Activated naive CD8-positive, alpha-beta T cell treated with anti-CD3 and anti-CD28 coated beads, Interleukin-2, amount 50 U/mL, for 16 hours (primary cell): ENCODE results near the gene ERC1.

Source experiments
- DNase-seq: peaks from one replicate; pipeline ENCODE4 v3.0.0-alpha.2; 2020; ENCODE audit warnings: low read depth, low spot score

Gene ERC1

DNA sequence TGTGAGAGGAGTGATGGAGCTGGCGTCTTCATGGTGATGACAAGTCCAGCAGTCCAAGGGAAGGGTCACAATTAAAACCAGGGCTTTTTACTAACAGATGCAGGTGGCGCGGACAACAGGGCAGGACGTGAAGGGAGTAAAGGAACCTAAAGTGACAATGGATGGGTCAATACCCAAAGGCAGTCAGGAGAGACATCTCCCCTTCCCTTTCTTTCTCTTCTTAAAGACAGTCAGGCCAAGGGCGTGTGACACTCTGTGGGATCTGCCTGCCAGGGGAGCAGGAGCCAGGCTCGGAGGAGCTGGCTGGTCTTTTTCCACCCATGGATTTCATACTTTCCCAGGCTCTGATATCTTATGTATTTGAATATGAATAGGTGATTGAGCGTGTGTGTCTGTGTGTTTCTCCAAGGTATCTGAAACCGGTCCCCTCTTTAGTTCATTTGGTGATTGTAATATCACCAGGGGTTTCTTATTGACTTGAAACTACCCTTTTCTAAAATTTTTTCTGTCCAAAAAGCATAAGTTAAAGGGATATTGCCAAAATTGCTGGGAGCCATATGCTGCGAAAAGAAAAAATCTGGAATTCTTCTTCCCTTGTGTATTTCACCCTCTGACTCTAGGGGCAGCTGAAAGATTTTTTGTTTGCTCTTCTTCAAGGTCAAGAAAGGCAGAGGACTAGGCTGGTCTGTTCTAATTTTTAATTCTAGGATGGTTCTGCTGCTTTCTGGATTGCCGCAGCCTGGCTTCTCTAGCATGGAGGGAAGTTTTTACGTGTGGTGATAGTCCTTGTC is 541.5 kb downstream of the ERC1 start:
- no peak for DNase-seq

- DNase-seq, result no peak
These were observed 542.2 kb downstream of the ERC1 start for GRCh38 chr12:1533205-1533601.

- no peak for DNase-seq
These were observed 542.7 kb downstream of the ERC1 start for GRCh38 chr12:1533602-1534304.

DNA sequence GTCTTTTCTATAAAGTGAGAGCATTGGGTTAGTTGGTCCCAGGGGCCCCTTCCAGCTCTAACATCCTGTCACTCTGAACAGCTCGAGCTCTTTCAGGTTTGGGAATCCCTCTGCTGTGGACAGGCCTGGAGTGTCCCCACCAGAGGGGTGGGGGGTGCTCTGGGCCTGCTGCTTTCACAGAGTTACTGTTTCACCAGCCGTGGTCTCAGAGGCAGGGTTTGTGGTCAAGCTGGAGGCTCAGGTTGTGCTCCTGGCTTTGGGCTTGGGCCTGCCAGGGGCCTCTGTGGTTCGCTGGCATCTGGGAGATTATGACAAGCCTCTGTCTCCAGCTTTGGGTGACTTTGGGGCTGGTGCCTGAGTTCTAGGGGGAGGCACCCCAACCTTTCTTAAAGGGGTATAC is 543.7 kb downstream of the ERC1 start:
- no peak for DNase-seq

- no peak for DNase-seq
These were observed 545.8 kb downstream of the ERC1 start for GRCh38 chr12:1536817-1537216.

GRCh38 chr12:1539135-1539534 is 548.1 kb downstream of the ERC1 start:
- DNase-seq, result no peak

DNA sequence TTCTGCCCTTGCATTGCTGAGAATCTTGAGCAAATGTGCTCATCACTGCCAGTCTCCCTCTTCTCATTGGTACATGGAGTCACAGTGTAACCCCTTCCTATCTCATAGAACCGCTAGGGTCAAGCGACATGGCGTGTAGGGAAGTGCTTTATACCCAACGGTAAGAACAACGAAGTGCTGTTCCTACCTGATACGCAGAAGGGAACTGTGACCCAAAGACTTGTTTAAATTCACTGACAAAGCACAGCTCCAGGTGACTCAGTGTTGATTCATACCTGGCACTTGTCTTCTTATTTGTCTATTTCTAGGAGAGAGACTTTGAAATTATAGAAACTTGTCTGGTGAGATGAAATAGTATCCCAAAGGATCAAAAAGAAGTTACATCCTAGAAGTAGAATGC is 549.7 kb downstream of the ERC1 start:
- DNase-seq, result no peak

DNA sequence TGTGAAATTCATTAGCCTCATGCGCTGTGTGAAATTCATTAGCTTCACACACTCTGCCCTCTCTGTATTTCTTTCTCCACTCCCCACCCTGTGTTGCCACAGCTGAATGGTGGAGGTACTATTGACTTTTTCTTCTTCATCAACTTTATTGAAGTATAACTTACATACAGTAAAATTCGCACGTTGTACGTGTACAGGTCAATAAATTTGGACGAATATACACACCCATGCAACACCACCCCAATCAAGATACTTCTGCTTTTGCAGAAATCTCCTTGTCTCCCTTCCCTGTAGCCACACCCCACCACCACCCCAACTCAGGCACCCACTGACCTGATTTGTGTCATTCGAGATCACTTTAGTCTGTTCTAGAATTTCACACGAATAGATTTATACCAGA is 551.6 kb downstream of the ERC1 start:
- no peak for DNase-seq

GRCh38 chr12:1544996-1545700 is 554.1 kb downstream of the ERC1 start:
- DNase-seq, result no peak
